PC-3 (cell line): ENCODE data around the gene TEDC1.

ENCODE experiments used
- CTCF ChIP-seq: fragments of 300-600 bp; sonication (generic); conservative IDR thresholded peaks from 2 replicates; pipeline ENCODE4 v1.5.1; 2017; ENCODE audit warnings: antibody characterized with exemption, low read depth, mild to moderate bottlenecking, low read length
- EZH2 ChIP-seq: fragments of 300-600 bp; sonication (generic); IDR thresholded peaks from one replicate; pipeline ENCODE4 v1.6.1; 2017; ENCODE audit warnings: antibody characterized with exemption, mild to moderate bottlenecking, low read length; ENCODE audit not compliant: unreplicated experiment
- EZH2phosphoT487 ChIP-seq: fragments of 300-600 bp; sonication (generic); IDR thresholded peaks from 2 replicates; pipeline ENCODE4 v1.6.1; 2018; ENCODE audit warnings: mild to moderate bottlenecking, antibody characterized with exemption, low read length, borderline replicate concordance

GRCh38 chr14:105531088-105531893 lies 40.2 kb downstream of the TEDC1 start:
- TF ChIP-seq CTCF (no peak), EZH2 (no peak), EZH2phosphoT487 (no peak)
